GM21360 (cell line): ENCODE data around the gene ADGRL2.

Experiments used
- ATAC-seq: cut with Tn5 transposase; IDR thresholded peaks from one replicate; pipeline ENCODE4 v1.9.1; 2021; ENCODE audit warnings: mild to moderate bottlenecking, moderate library complexity; ENCODE audit not compliant: unreplicated experiment

Gene ADGRL2

GRCh38 chr1:81894867-81895266, 94.1 kb downstream of the ADGRL2 start:
- ATAC-seq, result no peak

- ATAC-seq, result no peak
Measured at GRCh38 chr1:81899214-81899821, 98.6 kb downstream of the ADGRL2 start.

DNA sequence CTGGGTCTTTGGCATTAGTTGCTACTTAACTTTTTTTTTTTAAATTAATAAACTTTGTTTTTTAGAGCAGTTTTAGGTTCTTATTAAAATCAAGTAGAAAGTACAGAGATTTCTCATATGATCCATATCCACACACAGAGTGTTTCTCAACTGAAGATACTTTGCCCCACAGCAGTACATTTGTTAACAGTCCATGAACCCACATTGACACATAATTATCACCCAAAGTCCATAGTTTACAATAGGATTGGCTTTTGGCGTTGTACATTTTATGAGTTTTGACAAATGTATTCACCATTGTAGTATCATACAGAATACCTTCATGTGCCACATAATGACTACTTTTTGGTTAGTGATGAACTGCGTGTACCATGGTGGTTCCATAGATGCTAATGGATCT, 106.8 kb downstream of the ADGRL2 start:
- ATAC-seq, result no peak

DNA sequence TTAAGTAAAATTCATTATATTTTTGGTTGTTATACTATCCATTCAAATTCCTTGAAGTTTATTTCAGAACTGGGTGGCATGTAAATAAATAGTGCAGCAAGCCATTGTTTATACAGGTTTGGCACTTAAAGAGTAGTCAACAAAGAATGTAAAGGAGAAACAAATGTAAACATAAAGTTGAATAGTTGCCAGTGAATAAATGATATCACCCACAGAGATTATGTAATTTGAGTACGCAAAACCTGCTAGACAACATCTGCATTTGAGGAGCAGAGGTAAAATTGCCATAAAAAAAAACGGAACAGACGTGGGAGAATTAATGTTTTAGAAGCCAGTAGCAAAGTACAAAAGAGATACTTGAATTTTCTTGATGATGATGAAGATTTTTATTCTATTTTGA, 111.6 kb downstream of the ADGRL2 start:
- no peak for ATAC-seq

- no peak for ATAC-seq
Measured at GRCh38 chr1:81915937-81916336, 115.2 kb downstream of the ADGRL2 start.

GRCh38 chr1:81920245-81920740, 119.6 kb downstream of the ADGRL2 start:
- ATAC-seq, result no peak

- ATAC-seq, result no peak
Measured at GRCh38 chr1:81920886-81921285, 120.2 kb downstream of the ADGRL2 start.

- ATAC-seq, result no peak
Measured at GRCh38 chr1:81921344-81921743, 120.6 kb downstream of the ADGRL2 start.

- no peak for ATAC-seq
Measured at GRCh38 chr1:81921851-81922462, 121.2 kb downstream of the ADGRL2 start.

DNA sequence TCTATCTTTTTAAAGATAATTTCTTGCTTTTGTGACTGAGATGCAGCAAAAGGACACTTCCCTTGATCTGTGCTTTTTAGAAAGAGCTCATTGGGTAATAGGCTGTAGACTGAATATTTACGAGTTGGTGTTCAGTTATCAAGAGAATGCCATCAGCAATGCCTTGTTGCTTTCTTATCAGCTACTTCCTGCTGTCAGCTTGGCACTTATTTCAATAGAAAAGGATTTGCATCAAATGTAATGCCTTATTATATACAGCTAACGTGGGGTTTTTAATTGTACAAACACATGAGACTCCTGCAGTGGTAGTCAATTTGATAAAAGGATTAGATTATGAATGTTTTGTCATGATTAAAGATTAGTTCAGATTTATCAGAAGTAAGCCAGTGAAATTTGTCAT, 122.2 kb downstream of the ADGRL2 start:
- no peak for ATAC-seq

DNA sequence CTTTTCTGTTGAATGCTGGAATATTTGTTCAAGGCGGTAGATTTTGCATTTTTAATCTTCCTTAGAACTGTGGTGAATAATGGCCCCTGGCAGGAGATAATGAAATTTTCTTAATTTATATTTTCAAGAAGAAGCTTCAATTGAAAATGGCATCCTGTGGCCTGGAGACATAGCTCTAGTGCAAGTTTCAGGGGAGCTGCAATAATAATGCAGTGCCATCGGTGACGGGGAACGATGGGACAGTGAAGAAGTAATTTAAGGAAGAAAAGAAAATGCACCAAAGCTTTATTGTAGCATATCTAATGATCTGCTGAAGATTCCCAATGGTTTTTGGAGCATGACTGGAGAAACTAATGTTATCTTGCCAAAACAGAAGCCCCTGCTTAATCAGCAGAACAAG, 128.4 kb downstream of the ADGRL2 start:
- ATAC-seq, result no peak

- ATAC-seq, result no peak
Measured at GRCh38 chr1:81936853-81937252, 136.1 kb downstream of the ADGRL2 start.

- no peak for ATAC-seq
Measured at GRCh38 chr1:81937791-81938450, 137.2 kb downstream of the ADGRL2 start.

GRCh38 chr1:81948495-81948894, 147.8 kb downstream of the ADGRL2 start:
- ATAC-seq, result no peak

DNA sequence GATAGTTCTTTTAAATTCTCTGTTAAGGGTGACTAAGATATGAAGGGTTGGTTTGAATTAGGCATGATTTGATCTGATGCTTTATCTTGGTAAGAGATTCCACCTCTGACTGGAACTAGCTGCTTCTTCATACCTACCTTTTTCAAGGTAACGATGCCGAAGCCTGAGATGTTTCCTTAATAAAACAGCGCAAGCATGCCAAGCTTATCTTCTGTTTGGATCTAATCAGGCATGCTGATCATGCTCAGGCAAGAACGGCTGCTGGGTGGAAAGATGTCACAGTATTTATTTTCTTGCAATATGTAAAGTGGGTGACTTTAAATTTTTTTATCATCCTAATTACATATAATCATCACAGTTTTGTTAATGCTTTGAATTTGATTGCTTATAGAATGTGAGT, 148.7 kb downstream of the ADGRL2 start:
- ATAC-seq, result no peak

DNA sequence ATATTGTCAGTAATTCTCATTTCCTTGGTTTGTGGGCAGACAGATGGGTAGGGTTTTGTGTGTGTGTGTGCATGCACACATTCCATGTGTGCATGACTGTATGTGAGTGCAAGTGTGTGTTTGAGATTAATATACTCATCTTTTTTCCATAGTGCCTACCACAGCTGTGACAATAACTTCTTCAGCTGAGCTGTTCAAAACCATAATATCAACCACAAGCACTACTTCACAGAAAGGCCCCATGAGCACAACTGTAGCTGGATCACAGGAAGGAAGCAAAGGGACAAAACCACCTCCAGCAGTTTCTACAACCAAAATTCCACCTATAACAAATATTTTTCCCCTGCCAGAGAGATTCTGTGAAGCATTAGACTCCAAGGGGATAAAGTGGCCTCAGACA, 149.3 kb downstream of the ADGRL2 start:
- no peak for ATAC-seq

- ATAC-seq, result no peak
Measured at GRCh38 chr1:81950591-81951244, 150.0 kb downstream of the ADGRL2 start.

GRCh38 chr1:81954534-81955020, 153.8 kb downstream of the ADGRL2 start:
- no peak for ATAC-seq

DNA sequence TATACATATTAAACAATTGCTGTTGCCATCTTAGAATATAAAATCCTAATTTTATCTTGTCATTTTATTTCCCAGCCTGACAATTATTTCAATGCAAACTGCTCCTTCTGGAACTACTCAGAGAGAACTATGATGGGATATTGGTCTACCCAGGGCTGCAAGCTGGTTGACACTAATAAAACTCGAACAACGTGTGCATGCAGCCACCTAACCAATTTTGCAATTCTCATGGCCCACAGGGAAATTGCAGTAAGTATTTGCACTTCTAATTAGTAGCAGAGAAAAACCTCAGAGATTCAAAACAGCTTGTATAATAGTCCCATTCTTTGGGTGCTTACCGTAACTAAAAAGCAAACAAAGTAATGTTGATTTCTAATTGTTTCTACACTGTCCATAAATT, 167.2 kb downstream of the ADGRL2 start:
- ATAC-seq, result no peak

DNA sequence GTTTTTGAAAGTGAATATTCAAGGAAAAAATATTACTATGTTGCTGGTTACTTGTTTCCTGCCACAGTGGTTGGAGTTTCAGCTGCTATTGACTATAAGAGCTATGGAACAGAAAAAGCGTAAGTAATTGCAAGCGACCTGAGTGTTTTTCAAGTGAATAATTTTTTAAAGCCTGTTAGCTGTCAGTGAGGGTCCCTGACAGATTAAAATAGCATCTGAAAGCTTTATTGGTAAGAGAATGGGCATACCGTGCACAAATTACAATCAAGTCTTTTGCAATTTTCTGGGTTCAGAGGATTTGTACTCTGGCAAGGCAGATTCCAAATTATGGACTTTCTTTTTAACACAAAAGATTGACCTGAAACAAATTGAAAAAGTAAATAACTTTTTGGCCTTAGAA, 169.7 kb downstream of the ADGRL2 start:
- no peak for ATAC-seq

DNA sequence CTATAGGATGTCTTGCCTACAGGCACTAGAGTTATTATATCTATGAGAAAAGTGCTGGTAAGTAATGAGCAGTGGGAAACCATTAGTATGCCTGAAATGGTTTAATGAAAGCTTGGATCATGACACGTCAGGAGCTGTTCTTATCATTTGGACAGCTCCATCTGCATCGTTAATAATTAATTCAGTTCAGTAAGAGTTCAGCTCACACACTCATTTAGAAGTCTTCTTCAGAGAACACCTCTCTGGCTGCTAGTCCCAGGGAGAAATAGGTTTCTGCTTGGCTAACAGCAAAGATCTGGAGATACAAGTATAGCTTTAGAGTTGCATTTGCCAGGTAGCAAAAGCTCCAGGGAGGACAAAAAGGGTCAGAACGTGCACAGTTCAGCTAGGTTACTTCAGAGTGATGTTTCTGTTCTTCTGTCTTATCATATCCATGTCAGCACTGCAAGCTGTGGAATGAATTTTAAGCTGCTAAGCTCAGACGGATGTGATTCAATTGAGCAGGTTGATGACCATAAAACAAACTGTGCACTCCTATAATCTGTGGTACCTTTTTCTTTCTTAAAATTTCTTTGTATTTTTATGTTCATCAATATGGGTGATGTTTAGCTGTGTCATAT, 173.6 kb downstream of the ADGRL2 start:
- ATAC-seq, result no peak
